Measurements from ENCODE around the gene MCCD1.

The MCCD1 gene

DNA sequence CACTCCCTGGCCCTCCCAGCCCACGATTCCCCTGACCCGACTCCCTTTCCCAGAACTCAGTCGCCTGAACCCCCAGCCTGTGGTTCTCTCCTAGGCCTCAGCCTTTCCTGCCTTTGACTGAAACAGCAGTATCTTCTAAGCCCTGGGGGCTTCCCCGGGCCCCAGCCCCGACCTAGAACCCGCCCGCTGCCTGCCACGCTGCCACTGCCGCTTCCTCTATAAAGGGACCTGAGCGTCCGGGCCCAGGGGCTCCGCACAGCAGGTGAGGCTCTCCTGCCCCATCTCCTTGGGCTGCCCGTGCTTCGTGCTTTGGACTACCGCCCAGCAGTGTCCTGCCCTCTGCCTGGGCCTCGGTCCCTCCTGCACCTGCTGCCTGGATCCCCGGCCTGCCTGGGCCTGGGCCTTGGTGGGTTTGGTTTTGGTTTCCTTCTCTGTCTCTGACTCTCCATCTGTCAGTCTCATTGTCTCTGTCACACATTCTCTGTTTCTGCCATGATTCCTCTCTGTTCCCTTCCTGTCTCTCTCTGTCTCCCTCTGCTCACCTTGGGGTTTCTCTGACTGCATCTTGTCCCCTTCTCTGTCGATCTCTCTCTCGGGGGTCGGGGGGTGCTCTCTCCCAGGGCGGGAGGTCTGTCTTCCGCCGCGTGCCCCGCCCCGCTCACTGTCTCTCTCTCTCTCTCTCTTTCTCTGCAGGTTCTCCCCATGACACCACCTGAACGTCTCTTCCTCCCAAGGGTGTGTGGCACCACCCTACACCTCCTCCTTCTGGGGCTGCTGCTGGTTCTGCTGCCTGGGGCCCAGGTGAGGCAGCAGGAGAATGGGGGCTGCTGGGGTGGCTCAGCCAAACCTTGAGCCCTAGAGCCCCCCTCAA is 43.5 kb downstream of the MCCD1 start, which contains the start of gene LTA:
LTA (plus strand) TSS at position 249 of the 871 bp plus-strand sequence; CDS start at position 703, 454 bp downstream.
- peak; percentile 74 to 77 for DNase-seq (ENCODE audit: low read depth in 2 of 2)

DNA sequence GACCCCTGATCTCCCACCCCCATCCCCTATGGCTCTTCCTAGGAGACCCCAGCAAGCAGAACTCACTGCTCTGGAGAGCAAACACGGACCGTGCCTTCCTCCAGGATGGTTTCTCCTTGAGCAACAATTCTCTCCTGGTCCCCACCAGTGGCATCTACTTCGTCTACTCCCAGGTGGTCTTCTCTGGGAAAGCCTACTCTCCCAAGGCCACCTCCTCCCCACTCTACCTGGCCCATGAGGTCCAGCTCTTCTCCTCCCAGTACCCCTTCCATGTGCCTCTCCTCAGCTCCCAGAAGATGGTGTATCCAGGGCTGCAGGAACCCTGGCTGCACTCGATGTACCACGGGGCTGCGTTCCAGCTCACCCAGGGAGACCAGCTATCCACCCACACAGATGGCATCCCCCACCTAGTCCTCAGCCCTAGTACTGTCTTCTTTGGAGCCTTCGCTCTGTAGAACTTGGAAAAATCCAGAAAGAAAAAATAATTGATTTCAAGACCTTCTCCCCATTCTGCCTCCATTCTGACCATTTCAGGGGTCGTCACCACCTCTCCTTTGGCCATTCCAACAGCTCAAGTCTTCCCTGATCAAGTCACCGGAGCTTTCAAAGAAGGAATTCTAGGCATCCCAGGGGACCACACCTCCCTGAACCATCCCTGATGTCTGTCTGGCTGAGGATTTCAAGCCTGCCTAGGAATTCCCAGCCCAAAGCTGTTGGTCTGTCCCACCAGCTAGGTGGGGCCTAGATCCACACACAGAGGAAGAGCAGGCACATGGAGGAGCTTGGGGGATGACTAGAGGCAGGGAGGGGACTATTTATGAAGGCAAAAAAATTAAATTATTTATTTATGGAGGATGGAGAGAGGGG is 44.7 kb downstream of the MCCD1 start:
- no peak for DNase-seq (ENCODE audit: low read depth in 2 of 2)

DNA sequence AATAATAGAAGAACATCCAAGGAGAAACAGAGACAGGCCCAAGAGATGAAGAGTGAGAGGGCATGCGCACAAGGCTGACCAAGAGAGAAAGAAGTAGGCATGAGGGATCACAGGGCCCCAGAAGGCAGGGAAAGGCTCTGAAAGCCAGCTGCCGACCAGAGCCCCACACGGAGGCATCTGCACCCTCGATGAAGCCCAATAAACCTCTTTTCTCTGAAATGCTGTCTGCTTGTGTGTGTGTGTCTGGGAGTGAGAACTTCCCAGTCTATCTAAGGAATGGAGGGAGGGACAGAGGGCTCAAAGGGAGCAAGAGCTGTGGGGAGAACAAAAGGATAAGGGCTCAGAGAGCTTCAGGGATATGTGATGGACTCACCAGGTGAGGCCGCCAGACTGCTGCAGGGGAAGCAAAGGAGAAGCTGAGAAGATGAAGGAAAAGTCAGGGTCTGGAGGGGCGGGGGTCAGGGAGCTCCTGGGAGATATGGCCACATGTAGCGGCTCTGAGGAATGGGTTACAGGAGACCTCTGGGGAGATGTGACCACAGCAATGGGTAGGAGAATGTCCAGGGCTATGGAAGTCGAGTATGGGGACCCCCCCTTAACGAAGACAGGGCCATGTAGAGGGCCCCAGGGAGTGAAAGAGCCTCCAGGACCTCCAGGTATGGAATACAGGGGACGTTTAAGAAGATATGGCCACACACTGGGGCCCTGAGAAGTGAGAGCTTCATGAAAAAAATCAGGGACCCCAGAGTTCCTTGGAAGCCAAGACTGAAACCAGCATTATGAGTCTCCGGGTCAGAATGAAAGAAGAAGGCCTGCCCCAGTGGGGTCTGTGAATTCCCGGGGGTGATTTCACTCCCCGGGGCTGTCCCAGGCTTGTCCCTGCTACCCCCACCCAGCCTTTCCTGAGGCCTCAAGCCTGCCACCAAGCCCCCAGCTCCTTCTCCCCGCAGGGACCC is 45.6 kb downstream of the MCCD1 start:
- no peak for DNase-seq (ENCODE audit: low read depth in 2 of 2)

DNA sequence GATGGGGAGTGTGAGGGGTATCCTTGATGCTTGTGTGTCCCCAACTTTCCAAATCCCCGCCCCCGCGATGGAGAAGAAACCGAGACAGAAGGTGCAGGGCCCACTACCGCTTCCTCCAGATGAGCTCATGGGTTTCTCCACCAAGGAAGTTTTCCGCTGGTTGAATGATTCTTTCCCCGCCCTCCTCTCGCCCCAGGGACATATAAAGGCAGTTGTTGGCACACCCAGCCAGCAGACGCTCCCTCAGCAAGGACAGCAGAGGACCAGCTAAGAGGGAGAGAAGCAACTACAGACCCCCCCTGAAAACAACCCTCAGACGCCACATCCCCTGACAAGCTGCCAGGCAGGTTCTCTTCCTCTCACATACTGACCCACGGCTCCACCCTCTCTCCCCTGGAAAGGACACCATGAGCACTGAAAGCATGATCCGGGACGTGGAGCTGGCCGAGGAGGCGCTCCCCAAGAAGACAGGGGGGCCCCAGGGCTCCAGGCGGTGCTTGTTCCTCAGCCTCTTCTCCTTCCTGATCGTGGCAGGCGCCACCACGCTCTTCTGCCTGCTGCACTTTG is 46.7 kb downstream of the MCCD1 start, which contains the start of gene TNF:
TNF (plus strand) TSS at position 231 of the 567 bp plus-strand sequence; CDS start at position 408, 177 bp downstream.
- DNase-seq (ENCODE audit: low read depth in 2 of 2): peak; percentile 70 to 82

DNA sequence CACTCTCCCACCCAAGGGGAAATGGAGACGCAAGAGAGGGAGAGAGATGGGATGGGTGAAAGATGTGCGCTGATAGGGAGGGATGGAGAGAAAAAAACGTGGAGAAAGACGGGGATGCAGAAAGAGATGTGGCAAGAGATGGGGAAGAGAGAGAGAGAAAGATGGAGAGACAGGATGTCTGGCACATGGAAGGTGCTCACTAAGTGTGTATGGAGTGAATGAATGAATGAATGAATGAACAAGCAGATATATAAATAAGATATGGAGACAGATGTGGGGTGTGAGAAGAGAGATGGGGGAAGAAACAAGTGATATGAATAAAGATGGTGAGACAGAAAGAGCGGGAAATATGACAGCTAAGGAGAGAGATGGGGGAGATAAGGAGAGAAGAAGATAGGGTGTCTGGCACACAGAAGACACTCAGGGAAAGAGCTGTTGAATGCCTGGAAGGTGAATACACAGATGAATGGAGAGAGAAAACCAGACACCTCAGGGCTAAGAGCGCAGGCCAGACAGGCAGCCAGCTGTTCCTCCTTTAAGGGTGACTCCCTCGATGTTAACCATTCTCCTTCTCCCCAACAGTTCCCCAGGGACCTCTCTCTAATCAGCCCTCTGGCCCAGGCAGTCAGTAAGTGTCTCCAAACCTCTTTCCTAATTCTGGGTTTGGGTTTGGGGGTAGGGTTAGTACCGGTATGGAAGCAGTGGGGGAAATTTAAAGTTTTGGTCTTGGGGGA is 47.4 kb downstream of the MCCD1 start:
- no peak for DNase-seq (ENCODE audit: low read depth in 2 of 2)

DNA sequence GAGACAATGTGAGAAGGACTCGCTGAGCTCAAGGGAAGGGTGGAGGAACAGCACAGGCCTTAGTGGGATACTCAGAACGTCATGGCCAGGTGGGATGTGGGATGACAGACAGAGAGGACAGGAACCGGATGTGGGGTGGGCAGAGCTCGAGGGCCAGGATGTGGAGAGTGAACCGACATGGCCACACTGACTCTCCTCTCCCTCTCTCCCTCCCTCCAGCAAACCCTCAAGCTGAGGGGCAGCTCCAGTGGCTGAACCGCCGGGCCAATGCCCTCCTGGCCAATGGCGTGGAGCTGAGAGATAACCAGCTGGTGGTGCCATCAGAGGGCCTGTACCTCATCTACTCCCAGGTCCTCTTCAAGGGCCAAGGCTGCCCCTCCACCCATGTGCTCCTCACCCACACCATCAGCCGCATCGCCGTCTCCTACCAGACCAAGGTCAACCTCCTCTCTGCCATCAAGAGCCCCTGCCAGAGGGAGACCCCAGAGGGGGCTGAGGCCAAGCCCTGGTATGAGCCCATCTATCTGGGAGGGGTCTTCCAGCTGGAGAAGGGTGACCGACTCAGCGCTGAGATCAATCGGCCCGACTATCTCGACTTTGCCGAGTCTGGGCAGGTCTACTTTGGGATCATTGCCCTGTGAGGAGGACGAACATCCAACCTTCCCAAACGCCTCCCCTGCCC is 48.3 kb downstream of the MCCD1 start:
- no peak for DNase-seq (ENCODE audit: low read depth in 2 of 2)

DNA sequence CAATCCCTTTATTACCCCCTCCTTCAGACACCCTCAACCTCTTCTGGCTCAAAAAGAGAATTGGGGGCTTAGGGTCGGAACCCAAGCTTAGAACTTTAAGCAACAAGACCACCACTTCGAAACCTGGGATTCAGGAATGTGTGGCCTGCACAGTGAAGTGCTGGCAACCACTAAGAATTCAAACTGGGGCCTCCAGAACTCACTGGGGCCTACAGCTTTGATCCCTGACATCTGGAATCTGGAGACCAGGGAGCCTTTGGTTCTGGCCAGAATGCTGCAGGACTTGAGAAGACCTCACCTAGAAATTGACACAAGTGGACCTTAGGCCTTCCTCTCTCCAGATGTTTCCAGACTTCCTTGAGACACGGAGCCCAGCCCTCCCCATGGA is 48.8 kb downstream of the MCCD1 start:
- DNase-seq (ENCODE audit: low read depth in 2 of 2): no peak

DNA sequence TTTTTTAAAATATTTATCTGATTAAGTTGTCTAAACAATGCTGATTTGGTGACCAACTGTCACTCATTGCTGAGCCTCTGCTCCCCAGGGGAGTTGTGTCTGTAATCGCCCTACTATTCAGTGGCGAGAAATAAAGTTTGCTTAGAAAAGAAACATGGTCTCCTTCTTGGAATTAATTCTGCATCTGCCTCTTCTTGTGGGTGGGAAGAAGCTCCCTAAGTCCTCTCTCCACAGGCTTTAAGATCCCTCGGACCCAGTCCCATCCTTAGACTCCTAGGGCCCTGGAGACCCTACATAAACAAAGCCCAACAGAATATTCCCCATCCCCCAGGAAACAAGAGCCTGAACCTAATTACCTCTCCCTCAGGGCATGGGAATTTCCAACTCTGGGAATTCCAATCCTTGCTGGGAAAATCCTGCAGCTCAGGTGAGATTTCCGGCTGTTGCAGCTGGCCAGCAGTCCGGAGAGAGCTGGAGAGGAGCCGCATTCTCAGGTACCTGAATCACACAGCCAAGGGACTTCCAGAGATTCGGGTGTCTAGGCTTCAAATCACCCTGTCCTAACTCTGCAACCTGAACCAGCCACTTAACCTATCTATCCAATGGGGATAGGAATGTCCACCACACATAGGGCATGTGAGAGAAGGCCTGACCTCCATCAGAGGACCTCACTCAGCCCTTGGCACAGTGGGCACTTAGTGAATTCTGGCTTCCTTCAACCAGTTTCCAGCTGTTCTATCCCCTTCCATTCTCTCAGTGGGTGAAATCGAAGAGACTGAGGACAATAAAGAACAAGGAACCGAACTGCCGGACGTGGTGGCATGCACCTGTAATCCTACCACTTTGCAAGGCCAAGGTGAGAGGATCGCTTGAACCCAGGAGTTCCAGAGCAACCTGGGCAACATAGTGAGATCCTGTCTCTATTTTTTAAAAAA is 49.7 kb downstream of the MCCD1 start:
- no peak for DNase-seq (ENCODE audit: low read depth in 2 of 2)

DNA sequence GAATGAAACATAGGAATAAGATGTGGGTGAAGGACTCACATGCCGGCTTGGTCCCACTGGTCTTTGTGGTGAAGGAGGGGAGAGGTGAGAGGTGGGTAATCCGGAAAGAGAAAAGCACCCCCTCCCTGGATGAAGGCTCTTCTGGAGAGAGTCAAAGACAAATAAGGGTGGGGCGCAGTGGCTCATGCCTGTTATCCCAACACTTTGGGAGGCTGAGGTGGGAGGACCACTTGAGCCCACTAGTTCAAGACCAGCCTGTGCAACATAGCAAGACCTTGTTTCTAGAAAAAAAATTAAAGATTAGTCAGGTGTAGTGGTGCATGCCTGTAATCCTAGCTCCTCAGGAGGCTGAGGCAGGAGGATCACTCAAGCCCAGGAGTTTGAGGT is 50.4 kb downstream of the MCCD1 start:
- DNase-seq (ENCODE audit: low read depth in 2 of 2): no peak
